Mucosa of descending colon (tissue), 3 donors: ENCODE measurements around the gene PEX11B. TPM values are rescaled to one million over a fixed set of nuclear protein-coding genes. Genes with fewer than 3 reads are reported as not detected.

Experiments
- ATAC-seq: fragments of 200-7000 bp; cut with Tn5 transposase; one replicate; pipeline ENCODE4 v1.9.1; 2020; ENCODE audit warnings: mild to moderate bottlenecking, moderate library complexity
- DNase-seq, 3 donors: peaks; one replicate each; pipeline ENCODE4 v3.0.0-alpha.2; 2020
- H3K36me3 ChIP-seq: fragments of 200-600 bp; one replicate; pipeline ENCODE4 v1.8.0; 2021; ENCODE audit warnings: low read depth, mild to moderate bottlenecking
- H3K4me1 ChIP-seq: fragments of 200-600 bp; one replicate; pipeline ENCODE4 v1.8.0; 2021; ENCODE audit warnings: low read depth, mild to moderate bottlenecking
- H3K4me3 ChIP-seq: fragments of 200-600 bp; one replicate; pipeline ENCODE4 v1.8.0; 2021; ENCODE audit warnings: mild to moderate bottlenecking
- H3K9me3 ChIP-seq: fragments of 200-600 bp; one replicate; pipeline ENCODE4 v1.8.0; 2021; ENCODE audit warnings: mild to moderate bottlenecking
- intact Hi-C, 2 donors: fragments of 100-400 bp; cut with DNase I in 1 of 2; cut with micrococcal nuclease in 1 of 2; formaldehyde crosslinking; loops; one replicate each; pipeline versions ENCODE4 v1.11.0 to v1.11.1; 2022; cut with DNase I, micrococcal nuclease
- total RNA-seq, 3 donors: library from RNA; stranded (reverse); fragmentation: NEBNext Ultra II Directional in 2 of 3; extraction: Animal tissue kit (Norgen Biotek cat#: 25700) in 2 of 3; gene quantifications; one replicate each; pipeline versions ENCODE4 v1.2.1 to v1.2.4, GENCODE V29; 2021 to 2023
- TF ChIP-seq, protein P1 (sequence below): fragments of 200-600 bp; IDR thresholded peaks from one replicate; pipeline ENCODE4 v1.8.0; 2022; ENCODE audit warnings: antibody characterized with exemption, mild to moderate bottlenecking
- donor health status: DM: no; HTN: no; CAD: no; lungs with moderate emphysema.
- donor health status: DM: no; HTN: no; CAD: no.
- donor health status: DM: no; HTN: yes; CAD: no.

PEX11B gene
- total RNA-seq, 3 donors from 2014 or later = 25.5 to 34.8 (median 33.3) TPM

DNA sequence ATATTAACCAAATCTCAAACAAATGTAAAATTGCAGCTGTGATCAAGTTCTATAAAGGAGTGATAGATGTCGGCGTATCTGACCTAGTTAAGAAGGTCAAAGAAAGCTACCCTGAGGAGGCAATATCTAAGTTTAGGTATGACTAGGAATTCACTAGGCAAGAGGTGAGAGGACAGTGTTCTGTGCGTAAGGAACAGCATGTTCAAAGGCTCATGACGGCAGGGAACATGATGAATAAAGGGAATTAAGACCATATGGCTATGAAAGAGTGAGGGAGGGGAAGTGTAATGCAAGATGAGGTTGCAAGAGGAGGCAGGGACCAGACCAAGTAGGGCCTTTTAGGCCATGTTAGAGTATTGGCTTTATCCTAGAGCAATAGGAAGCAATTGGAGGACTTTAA, 30.7 kb upstream of the PEX11B start:
- Histone ChIP-seq H3K4me1 (no peaks in the 10 kb centered on the region), H3K9me3 (no peaks in the 10 kb centered on the region), H3K4me3 (no peak overlapping the region), H3K36me3 (no peaks in the 10 kb centered on the region)
- no peak for DNase-seq
- TF ChIP-seq, protein P1, sequence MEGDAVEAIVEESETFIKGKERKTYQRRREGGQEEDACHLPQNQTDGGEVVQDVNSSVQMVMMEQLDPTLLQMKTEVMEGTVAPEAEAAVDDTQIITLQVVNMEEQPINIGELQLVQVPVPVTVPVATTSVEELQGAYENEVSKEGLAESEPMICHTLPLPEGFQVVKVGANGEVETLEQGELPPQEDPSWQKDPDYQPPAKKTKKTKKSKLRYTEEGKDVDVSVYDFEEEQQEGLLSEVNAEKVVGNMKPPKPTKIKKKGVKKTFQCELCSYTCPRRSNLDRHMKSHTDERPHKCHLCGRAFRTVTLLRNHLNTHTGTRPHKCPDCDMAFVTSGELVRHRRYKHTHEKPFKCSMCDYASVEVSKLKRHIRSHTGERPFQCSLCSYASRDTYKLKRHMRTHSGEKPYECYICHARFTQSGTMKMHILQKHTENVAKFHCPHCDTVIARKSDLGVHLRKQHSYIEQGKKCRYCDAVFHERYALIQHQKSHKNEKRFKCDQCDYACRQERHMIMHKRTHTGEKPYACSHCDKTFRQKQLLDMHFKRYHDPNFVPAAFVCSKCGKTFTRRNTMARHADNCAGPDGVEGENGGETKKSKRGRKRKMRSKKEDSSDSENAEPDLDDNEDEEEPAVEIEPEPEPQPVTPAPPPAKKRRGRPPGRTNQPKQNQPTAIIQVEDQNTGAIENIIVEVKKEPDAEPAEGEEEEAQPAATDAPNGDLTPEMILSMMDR = no peak
- intact Hi-C loops = no loop called here
- ATAC-seq = no peak

DNA sequence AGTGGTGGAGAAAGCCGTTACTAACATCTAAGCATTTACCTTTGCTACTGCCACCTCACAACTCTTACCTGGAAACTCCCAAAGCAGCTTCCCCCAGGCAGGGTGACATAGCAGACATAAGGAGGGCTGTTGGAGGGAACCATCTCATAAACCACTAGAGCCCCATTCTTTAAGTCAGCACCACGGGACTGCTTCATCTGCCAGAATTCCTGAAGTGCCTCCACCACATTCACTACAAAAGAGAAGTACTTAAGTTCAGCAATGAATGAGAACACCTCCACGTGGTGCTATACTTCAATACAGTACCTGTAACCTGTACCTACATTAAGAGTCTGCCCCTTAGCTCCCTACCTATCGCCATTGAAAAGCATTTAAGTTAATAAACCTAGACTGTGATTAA, 29.0 kb upstream of the PEX11B start:
- no peaks in the 10 kb centered on the region for H3K9me3 ChIP-seq
- intact Hi-C loops = no loop called here
- ATAC-seq (no peak), DNase-seq (no peak)
- H3K4me3 ChIP-seq = no peak overlapping the region
- TF ChIP-seq, protein P1 = no peak
- no peaks in the 10 kb centered on the region for H3K4me1 ChIP-seq
- peaks cover 2% of the 10 kb centered on the region for H3K36me3 ChIP-seq

DNA sequence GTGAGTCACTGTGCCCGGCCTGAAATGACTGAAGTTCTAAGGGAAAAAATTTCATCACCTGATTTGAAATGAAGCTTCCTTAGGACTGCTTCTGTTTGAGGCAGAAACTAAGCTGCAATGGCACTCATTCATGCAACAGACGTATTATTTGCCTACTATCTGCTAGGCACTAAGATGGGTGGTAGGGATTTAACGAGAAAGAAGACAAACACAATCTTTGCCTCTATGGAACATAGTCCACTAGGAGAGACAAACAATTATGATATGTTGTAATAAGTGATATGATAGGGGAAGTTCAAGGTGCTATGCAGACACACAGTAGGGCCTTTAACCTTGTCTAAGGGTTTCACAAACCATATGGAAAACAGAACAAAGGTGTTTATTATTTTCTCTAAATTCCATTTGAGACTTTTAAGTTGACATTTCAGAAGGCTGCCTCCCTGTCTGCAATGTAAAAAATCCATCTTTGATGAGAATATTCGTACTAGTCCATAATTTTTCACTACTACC, 28.0 kb upstream of the PEX11B start:
- intact Hi-C loops = no loop called here
- H3K4me3 ChIP-seq = no peak overlapping the region
- TF ChIP-seq, protein P1 = no peak
- no peak for DNase-seq
- peaks cover 2% of the 10 kb centered on the region for H3K36me3 ChIP-seq
- ATAC-seq = peak; percentile 46
- no peaks in the 10 kb centered on the region for H3K9me3 ChIP-seq
- no peaks in the 10 kb centered on the region for H3K4me1 ChIP-seq

DNA sequence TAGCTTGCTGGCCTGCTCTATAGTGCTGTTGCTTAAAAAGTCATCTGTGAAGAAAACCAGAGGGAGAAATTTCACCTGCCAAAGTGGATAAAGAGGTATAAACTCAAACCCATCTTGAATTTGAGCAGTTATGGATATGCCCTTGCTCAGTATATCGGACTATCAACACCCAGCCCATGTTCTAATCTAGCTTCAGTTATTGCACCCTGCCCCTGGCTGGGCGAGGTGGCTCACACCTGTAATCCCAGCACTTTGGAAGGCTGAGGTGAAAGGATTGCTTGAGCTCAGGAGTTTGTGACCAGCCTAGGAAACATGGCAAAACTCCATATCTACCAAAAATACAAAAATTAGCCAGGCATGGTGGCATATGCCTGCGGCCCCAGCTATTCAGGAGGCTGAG, 26.0 kb upstream of the PEX11B start:
- no peaks in the 10 kb centered on the region for H3K4me1 ChIP-seq
- peak; percentile 25 for ATAC-seq
- TF ChIP-seq, protein P1 = no peak
- no peaks in the 10 kb centered on the region for H3K9me3 ChIP-seq
- peak in 1 of 3 donors; percentile 27 for DNase-seq
- peaks cover 2% of the 10 kb centered on the region for H3K36me3 ChIP-seq
- H3K4me3 ChIP-seq = no peak overlapping the region
- intact Hi-C loops = no loop called here

DNA sequence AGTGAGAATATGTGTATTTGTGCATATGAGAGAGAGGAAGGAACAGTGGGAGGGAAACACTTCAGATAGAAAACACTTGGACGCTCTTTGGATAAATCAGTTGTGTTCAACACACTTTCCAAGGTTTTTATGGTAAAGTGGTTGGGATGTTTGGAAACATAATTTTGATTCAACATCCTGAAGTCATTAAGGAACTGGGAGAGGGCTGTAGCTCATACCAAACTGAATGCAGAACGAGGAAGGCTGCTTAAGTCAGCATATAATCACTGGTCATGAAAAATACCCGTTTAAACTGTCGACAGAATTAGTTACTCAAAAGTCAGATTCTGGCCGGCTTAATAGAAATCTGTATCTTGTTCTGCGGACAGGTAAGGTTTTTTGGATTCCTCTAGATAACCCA, 24.4 kb upstream of the PEX11B start:
- intact Hi-C loops = no loop called here
- Histone ChIP-seq H3K4me1 (no peaks in the 10 kb centered on the region), H3K9me3 (no peaks in the 10 kb centered on the region), H3K4me3 (no peak overlapping the region), H3K36me3 (peaks cover 2% of the 10 kb centered on the region)
- TF ChIP-seq, protein P1 = no peak
- no peak for DNase-seq
- ATAC-seq = no peak

DNA sequence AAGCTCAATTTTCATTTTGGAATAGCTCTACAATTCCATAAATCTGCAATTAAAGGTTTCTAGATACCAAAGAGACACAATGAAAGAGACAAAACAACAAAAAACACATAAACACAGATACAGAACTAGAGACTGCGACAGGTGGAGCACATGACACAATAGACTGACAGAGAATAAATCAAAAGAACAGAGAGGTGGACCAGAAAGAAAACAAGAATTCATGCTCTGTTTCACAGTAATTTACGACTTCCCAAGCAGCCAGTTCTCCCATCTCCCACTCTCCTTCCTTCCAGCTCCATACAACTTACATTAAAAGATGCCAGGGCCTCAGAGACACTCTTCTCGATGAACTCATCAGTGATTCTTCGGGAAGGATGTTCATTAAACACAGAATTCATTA, 23.9 kb upstream of the PEX11B start:
- intact Hi-C loops = no loop called here
- ATAC-seq (no peak), DNase-seq (no peak)
- Histone ChIP-seq H3K9me3 (no peaks in the 10 kb centered on the region), H3K36me3 (peaks cover 2% of the 10 kb centered on the region), H3K4me3 (no peak overlapping the region), H3K4me1 (no peaks in the 10 kb centered on the region)
- TF ChIP-seq, protein P1 = no peak
